HCT116 (cell line): ENCODE data around the gene CCDC116.

Source experiments
- CEBPB ChIP-seq: IDR thresholded peaks from 2 replicates; pipeline ENCODE4 v1.6.1; 2012; ENCODE audit warnings: low read depth
- CTCF ChIP-seq, 3 experiments: fragments of 200-600 bp in 1 of 3; sonication (generic) in 1 of 3; IDR thresholded peaks in 2 of 3; conservative IDR thresholded peaks in 1 of 3; 2 replicates each; pipeline ENCODE4 v1.5.1; 2012 to 2017; ENCODE audit warnings: low read depth in 2 of 3, low read length in 2 of 3, antibody characterized with exemption in 1 of 3, borderline replicate concordance in 1 of 3, control low read depth in 1 of 3, mild to moderate bottlenecking in 1 of 3, mixed read lengths in 1 of 3, mixed run types in 1 of 3, moderate library complexity in 1 of 3; ENCODE audit not compliant: insufficient read depth in 1 of 3
- ELF1 ChIP-seq: IDR thresholded peaks from 2 replicates; pipeline ENCODE4 v1.6.1; 2012; ENCODE audit warnings: low read depth, borderline replicate concordance
- EZH2 ChIP-seq: fragments of 200-600 bp; sonication (generic); IDR thresholded peaks from 2 replicates; pipeline ENCODE4 v1.6.1; 2017; ENCODE audit warnings: antibody characterized with exemption, mixed run types
- EZH2phosphoT487 ChIP-seq: fragments of 200-600 bp; IDR thresholded peaks from 2 replicates; pipeline ENCODE4 v1.6.1; 2018; ENCODE audit warnings: antibody characterized with exemption, borderline replicate concordance
- POLR2A ChIP-seq: IDR thresholded peaks from 2 replicates; pipeline ENCODE4 v1.7.0; 2011; ENCODE audit warnings: borderline replicate concordance; ENCODE audit not compliant: insufficient read depth, insufficient read length; ENCODE audit errors: extremely low read depth
- POLR2AphosphoS5 ChIP-seq: IDR thresholded peaks from 2 replicates; pipeline ENCODE4 v1.6.1; 2011; ENCODE audit warnings: mild to moderate bottlenecking, low read depth, low read length, moderate library complexity
- RAD21 ChIP-seq: IDR thresholded peaks from 2 replicates; pipeline ENCODE4 v1.6.1; 2012; ENCODE audit warnings: low read depth, mild to moderate bottlenecking
- REST ChIP-seq: IDR thresholded peaks from 2 replicates; pipeline ENCODE4 v1.6.1; 2012; ENCODE audit warnings: low read depth
- SIN3A ChIP-seq: IDR thresholded peaks from 2 replicates; pipeline ENCODE4 v1.6.1; 2012; ENCODE audit warnings: low read depth
- TCF7L2 ChIP-seq: IDR thresholded peaks from 2 replicates; pipeline ENCODE4 v1.7.0; 2011; ENCODE audit warnings: borderline replicate concordance, inconsistent platforms; ENCODE audit not compliant: insufficient read depth, insufficient read length; ENCODE audit errors: extremely low read depth
- ZFX ChIP-seq: fragments of 450-650 bp; IDR thresholded peaks from 2 replicates; pipeline ENCODE4 v1.6.1; 2017
- ZNF274 ChIP-seq: fragments of 200-500 bp; sonication (Bioruptor generic); IDR thresholded peaks from 2 replicates; pipeline ENCODE4 v1.6.1; 2014; ENCODE audit warnings: mild to moderate bottlenecking, low read depth, low read length, inconsistent platforms

DNA sequence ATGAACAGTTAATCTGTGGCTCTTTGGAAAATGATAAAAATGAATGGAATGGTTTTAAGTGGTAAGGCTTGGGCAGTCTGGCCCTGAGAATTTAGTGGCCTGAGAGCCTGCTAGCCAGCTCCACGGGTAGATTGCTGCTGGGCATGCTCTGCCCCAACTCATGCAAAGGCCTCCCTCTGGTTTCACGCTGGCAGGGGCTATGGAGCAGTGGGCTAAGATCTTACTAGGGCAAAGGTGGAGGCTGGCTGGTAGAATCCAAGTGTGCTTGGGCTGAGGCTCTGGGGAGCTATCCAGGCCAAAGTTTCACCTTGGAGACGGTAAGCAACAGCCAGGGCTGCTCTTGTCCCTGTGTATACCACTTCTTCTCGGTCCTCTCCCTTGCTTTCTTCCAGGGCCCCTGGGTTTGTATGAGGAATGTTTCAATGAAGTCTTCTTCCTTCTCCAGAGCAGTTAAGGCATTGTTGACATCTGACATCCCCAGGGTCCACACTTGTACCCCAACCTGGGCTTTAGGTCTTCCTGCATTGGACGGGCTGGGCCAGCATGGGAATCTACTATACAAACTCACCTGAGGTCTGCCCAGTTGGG lies 37.6 kb upstream of the CCDC116 start:
- TF ChIP-seq ZFX: no peak
- TF ChIP-seq CTCF (IDR thresholded peaks at IDR 0.05 in 2 of 3, conservative IDR thresholded peaks at IDR 0.05 in 1 of 3; ENCODE audit: borderline replicate concordance in 1 of 3, insufficient read depth in 1 of 3, low read depth in 2 of 3, low read length in 2 of 3): no peak
- TF ChIP-seq POLR2A: no peak
- TF ChIP-seq EZH2: no peak
- TF ChIP-seq EZH2phosphoT487: no peak
- TF ChIP-seq RAD21: no peak
- no peak for TF ChIP-seq SIN3A
- TF ChIP-seq REST: no peak
- TF ChIP-seq TCF7L2: no peak
- no peak for TF ChIP-seq ELF1
- TF ChIP-seq CEBPB: no peak
- no peak for TF ChIP-seq ZNF274
- no peak for TF ChIP-seq POLR2AphosphoS5
